K562 (cell line): ENCODE measurements around the gene METTL6. TPM values are rescaled to one million over a fixed set of nuclear protein-coding genes. Genes with fewer than 3 reads are reported as not detected.

Source experiments
- ARID2 ChIP-seq: fragments of 450-650 bp; IDR thresholded peaks from 2 replicates; pipeline ENCODE4 v1.6.1; 2017; ENCODE audit warnings: antibody characterized with exemption, mild to moderate bottlenecking
- CEBPB ChIP-seq: fragments of 450-650 bp; IDR thresholded peaks from 2 replicates; pipeline ENCODE4 v1.6.1; 2016; ENCODE audit warnings: missing genetic modification characterization, missing compliant biosample characterization
- EGR1 ChIP-seq: fragments of 450-650 bp; conservative IDR thresholded peaks from 2 replicates; pipeline ENCODE4 v1.6.1; 2017; ENCODE audit warnings: mild to moderate bottlenecking
- ETV5 ChIP-seq: sonication (generic); formaldehyde crosslinking; IDR thresholded peaks from 2 replicates; pipeline ENCODE4 v1.4.0; 2020; ENCODE audit warnings: low read depth, mild to moderate bottlenecking, missing genetic modification reagents
- HDAC3 ChIP-seq: fragments of 450-650 bp; IDR thresholded peaks from 2 replicates; pipeline ENCODE4 v1.6.1; 2018; ENCODE audit warnings: borderline replicate concordance, mild to moderate bottlenecking, moderate library complexity; ENCODE audit not compliant: partially characterized antibody
- MAFF ChIP-seq: IDR thresholded peaks from 2 replicates; pipeline ENCODE4 v1.6.1; 2012; ENCODE audit warnings: low read length, improper control_type of control experiment
- MYC ChIP-seq, 2 experiments: fragments of 250-450 bp in 1 of 2; sonication (Bioruptor Pico) in 1 of 2; IDR thresholded peaks; 2 replicates each; pipeline versions ENCODE4 v1.5.1 to v1.6.1; 2012 to 2021; ENCODE audit warnings: low read depth in 2 of 2, borderline replicate concordance in 1 of 2, improper control_type of control experiment in 1 of 2, low read length in 1 of 2, mild to moderate bottlenecking in 1 of 2, moderate library complexity in 1 of 2
- RFX5 ChIP-seq: IDR thresholded peaks from 2 replicates; pipeline ENCODE4 v1.6.1; 2011; ENCODE audit warnings: low read depth, mild to moderate bottlenecking, improper control_type of control experiment, low read length
- SRSF1 ChIP-seq: fragments of 200-400 bp; formaldehyde crosslinking; IDR thresholded peaks from 2 replicates; pipeline ENCODE4 v1.6.1; 2017; ENCODE audit warnings: mild to moderate bottlenecking, low read depth, low read length, moderate library complexity
- TFAM ChIP-seq: fragments of 250-450 bp; sonication (Bioruptor Pico); conservative IDR thresholded peaks from 2 replicates; pipeline ENCODE4 v1.5.0; 2021; ENCODE audit warnings: mild to moderate bottlenecking, moderate library complexity
- YY1 ChIP-seq, 3 experiments: IDR thresholded peaks; 2 replicates each; pipeline ENCODE4 v1.6.1; 2011; ENCODE audit warnings: low read length in 2 of 3, mild to moderate bottlenecking in 2 of 3, moderate library complexity in 2 of 3, borderline replicate concordance in 1 of 3, control low read depth in 1 of 3, low read depth in 1 of 3; ENCODE audit not compliant: insufficient read depth in 3 of 3, insufficient replicate concordance in 2 of 3, control insufficient read depth in 1 of 3, insufficient read length in 1 of 3; ENCODE audit errors: extremely low read depth in 1 of 3
- ZNF174 ChIP-seq: fragments of 250-450 bp; sonication (Bioruptor Pico); IDR thresholded peaks from 2 replicates; pipeline ENCODE4 v1.4.0; 2020; ENCODE audit warnings: mild to moderate bottlenecking
- ZNF3 ChIP-seq: fragments of 250-450 bp; sonication (Bioruptor Pico); IDR thresholded peaks from 2 replicates; pipeline ENCODE4 v1.5.0; 2021; ENCODE audit warnings: mild to moderate bottlenecking, moderate library complexity
- ZNF583 ChIP-seq: fragments of 250-450 bp; sonication (Bioruptor Pico); IDR thresholded peaks from 2 replicates; pipeline ENCODE4 v1.4.0; 2020
- polyA plus RNA-seq, 8 experiments: library from polyadenylated mRNA; depleted of rRNA in 4 of 8; stranded (reverse) in 5 of 8; unstranded in 3 of 8; fragments of >200 nt; fragmentation: Nextera tagmentation in 2 of 8; fragmentation: Illumina TruSeq in 1 of 8; extraction: Ambion mirVana in 2 of 8; extraction: Trizol in 1 of 8; gene quantifications; 2 replicates each; pipeline versions ENCODE4 v1.2.1 to v1.2.3, GENCODE V29; 2011 to 2014; ENCODE audit warnings: inconsistent platforms in 1 of 8, missing spikeins in 1 of 8
- total RNA-seq, 7 experiments: library from RNA; depleted of rRNA in 6 of 7; stranded (reverse); fragments of >200 nt in 6 of 7; fragmentation: Illumina TruSeq in 2 of 7; extraction: Trizol in 2 of 7; gene quantifications; 2 replicates each; pipeline versions ENCODE4 v1.2.1 to v1.2.3, GENCODE V29; 2011 to 2021; ENCODE audit warnings: low replicate concordance in 1 of 7
- TF ChIP-seq, protein P1 (sequence below): fragments of 250-450 bp; sonication (Bioruptor Pico); IDR thresholded peaks from 2 replicates; pipeline ENCODE4 v1.4.0; 2020
- TF ChIP-seq, protein P2 (sequence below): fragments of 250-450 bp; sonication (Bioruptor Pico); IDR thresholded peaks from 2 replicates; pipeline ENCODE4 v1.8.0; 2022; ENCODE audit warnings: moderate library complexity, mild to moderate bottlenecking, inconsistent platforms
- TF ChIP-seq, protein P3 (sequence below): fragments of 250-450 bp; sonication (Bioruptor Pico); IDR thresholded peaks from 2 replicates; pipeline ENCODE4 v1.8.0; 2022; ENCODE audit warnings: moderate library complexity, mild to moderate bottlenecking, inconsistent platforms
- TF ChIP-seq, protein P4 (sequence below): sonication (generic); formaldehyde crosslinking; IDR thresholded peaks from 2 replicates; pipeline ENCODE4 v1.8.0; 2022; ENCODE audit warnings: missing genetic modification reagents, mild to moderate bottlenecking, moderate library complexity, borderline replicate concordance

The METTL6 gene
- total and polyA plus RNA-seq, 9 of the 15 experiments (the other 6 are each of a cell fraction or from before 2014, with no cell fraction given), result 18.8 to 61.5 (median 33.9) TPM

DNA sequence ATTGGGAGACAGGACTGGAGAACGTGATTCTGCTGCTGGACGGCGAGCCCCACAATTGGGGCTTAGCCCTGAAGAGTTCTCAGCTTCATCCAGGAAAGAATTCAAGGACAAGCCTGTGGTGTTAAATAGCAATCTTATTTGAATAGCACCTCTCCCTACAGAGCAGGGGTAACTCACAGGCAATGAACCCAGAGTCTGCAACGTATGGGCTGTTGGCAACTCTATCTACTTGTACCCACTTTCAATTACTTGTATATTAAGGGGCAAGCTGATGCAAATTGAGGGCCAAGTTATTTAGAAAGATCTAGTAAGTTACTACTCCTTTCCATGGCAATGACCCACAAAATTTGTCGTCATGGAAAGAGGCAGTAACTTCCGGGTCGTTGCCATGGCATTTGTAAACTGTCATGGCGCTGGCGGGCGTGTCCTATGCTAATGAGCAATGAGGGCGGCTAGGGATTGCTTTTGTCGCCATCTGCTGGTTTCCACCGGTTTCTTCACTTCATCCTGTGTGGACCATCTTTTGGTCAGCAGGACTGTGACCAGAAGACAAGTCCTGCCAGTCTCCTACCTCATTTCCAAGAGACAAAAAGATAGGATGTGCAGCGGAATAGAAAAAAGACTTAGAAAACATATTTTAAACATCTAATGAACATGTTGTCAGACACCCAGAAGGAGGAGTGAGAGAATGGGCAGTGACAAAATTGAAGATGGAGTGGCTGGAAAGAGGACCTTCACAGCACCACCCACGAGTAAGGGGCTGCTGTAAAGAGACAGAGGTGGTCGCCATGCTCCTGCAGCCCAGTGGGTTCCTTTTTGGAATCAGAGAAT, 49.2 kb downstream of the METTL6 start (continued):
- TF ChIP-seq, protein P1, sequence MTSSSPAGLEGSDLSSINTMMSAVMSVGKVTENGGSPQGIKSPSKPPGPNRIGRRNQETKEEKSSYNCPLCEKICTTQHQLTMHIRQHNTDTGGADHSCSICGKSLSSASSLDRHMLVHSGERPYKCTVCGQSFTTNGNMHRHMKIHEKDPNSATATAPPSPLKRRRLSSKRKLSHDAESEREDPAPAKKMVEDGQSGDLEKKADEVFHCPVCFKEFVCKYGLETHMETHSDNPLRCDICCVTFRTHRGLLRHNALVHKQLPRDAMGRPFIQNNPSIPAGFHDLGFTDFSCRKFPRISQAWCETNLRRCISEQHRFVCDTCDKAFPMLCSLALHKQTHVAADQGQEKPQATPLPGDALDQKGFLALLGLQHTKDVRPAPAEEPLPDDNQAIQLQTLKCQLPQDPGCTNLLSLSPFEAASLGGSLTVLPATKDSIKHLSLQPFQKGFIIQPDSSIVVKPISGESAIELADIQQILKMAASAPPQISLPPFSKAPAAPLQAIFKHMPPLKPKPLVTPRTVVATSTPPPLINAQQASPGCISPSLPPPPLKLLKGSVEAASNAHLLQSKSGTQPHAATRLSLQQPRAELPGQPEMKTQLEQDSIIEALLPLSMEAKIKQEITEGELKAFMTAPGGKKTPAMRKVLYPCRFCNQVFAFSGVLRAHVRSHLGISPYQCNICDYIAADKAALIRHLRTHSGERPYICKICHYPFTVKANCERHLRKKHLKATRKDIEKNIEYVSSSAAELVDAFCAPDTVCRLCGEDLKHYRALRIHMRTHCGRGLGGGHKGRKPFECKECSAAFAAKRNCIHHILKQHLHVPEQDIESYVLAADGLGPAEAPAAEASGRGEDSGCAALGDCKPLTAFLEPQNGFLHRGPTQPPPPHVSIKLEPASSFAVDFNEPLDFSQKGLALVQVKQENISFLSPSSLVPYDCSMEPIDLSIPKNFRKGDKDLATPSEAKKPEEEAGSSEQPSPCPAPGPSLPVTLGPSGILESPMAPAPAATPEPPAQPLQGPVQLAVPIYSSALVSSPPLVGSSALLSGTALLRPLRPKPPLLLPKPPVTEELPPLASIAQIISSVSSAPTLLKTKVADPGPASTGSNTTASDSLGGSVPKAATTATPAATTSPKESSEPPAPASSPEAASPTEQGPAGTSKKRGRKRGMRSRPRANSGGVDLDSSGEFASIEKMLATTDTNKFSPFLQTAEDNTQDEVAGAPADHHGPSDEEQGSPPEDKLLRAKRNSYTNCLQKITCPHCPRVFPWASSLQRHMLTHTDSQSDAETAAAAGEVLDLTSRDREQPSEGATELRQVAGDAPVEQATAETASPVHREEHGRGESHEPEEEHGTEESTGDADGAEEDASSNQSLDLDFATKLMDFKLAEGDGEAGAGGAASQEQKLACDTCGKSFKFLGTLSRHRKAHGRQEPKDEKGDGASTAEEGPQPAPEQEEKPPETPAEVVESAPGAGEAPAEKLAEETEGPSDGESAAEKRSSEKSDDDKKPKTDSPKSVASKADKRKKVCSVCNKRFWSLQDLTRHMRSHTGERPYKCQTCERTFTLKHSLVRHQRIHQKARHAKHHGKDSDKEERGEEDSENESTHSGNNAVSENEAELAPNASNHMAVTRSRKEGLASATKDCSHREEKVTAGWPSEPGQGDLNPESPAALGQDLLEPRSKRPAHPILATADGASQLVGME (CRISPR knock-in tag), result no peak
- TF ChIP-seq ZNF583, result no peak
- TF ChIP-seq, protein P2, sequence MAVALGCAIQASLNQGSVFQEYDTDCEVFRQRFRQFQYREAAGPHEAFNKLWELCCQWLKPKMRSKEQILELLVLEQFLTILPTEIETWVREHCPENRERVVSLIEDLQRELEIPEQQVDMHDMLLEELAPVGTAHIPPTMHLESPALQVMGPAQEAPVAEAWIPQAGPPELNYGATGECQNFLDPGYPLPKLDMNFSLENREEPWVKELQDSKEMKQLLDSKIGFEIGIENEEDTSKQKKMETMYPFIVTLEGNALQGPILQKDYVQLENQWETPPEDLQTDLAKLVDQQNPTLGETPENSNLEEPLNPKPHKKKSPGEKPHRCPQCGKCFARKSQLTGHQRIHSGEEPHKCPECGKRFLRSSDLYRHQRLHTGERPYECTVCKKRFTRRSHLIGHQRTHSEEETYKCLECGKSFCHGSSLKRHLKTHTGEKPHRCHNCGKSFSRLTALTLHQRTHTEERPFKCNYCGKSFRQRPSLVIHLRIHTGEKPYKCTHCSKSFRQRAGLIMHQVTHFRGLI (CRISPR knock-in tag), result no peak
- TF ChIP-seq ZNF174 (CRISPR knock-in tag), result no peak
- TF ChIP-seq, protein P3, sequence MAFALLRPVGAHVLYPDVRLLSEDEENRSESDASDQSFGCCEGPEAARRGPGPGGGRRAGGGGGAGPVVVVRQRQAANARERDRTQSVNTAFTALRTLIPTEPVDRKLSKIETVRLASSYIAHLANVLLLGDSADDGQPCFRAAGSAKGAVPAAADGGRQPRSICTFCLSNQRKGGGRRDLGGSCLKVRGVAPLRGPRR, result no peak
- peak; percentile 84 for TF ChIP-seq MYC (IDR thresholded peaks at IDR 0.05; ENCODE audit: low read depth, low read length)
- no peak for TF ChIP-seq MYC (CRISPR knock-in tag; IDR thresholded peaks at IDR 0.05; ENCODE audit: borderline replicate concordance, low read depth)
- TF ChIP-seq EGR1, result no peak
- TF ChIP-seq CEBPB (tag), result no peak
- TF ChIP-seq HDAC3, result no peak
- TF ChIP-seq YY1 (IDR thresholded peaks at IDR 0.05; ENCODE audit: borderline replicate concordance in 1 of 3, control insufficient read depth in 1 of 3, extremely low read depth in 1 of 3, insufficient read depth in 3 of 3, insufficient read length in 1 of 3, insufficient replicate concordance in 2 of 3, low read depth in 1 of 3, low read length in 2 of 3), result peak; percentile 94 to 100 (median 99)
- 0 out of 2 replicates have a peak, but pooled peaks have one; percentile 55 for TF ChIP-seq ETV5
- TF ChIP-seq ARID2, result peak; percentile 86; the same call in 1 of the 2 replicates
- TF ChIP-seq MAFF, result peak; percentile 54
- no peak for TF ChIP-seq ZNF3 (CRISPR knock-in tag)
- TF ChIP-seq RFX5, result peak; percentile 43; the same call in 1 of the 2 replicates
- no peak for TF ChIP-seq SRSF1
- TF ChIP-seq, protein P4, sequence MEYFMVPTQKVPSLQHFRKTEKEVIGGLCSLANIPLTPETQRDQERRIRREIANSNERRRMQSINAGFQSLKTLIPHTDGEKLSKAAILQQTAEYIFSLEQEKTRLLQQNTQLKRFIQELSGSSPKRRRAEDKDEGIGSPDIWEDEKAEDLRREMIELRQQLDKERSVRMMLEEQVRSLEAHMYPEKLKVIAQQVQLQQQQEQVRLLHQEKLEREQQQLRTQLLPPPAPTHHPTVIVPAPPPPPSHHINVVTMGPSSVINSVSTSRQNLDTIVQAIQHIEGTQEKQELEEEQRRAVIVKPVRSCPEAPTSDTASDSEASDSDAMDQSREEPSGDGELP (CRISPR knock-in tag), result peak; percentile 66; the same call in 1 of the 2 replicates
- TF ChIP-seq TFAM, result no peak
